ENCODE measurements around the gene TBC1D9.

DNA sequence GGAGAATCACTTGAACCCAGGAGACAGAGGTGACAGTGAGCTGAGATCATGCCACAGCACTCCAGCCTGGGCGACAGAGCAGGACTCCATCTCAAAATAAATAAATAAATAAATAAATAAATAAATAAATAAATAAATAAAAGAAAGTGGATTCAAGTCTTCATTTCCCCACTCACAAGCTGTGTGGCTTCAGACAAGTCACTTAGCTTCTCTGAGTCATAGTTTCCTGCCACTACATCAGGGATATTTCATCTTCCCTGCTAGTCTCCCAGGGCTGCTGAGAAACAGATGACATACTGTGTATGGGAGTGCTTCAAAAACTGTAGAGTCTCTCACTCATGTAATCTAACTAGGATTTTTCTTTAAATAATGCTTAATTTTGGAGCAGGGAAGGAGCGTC lies 37.2 kb downstream of the TBC1D9 start:
- TF ChIP-seq, protein P1, sequence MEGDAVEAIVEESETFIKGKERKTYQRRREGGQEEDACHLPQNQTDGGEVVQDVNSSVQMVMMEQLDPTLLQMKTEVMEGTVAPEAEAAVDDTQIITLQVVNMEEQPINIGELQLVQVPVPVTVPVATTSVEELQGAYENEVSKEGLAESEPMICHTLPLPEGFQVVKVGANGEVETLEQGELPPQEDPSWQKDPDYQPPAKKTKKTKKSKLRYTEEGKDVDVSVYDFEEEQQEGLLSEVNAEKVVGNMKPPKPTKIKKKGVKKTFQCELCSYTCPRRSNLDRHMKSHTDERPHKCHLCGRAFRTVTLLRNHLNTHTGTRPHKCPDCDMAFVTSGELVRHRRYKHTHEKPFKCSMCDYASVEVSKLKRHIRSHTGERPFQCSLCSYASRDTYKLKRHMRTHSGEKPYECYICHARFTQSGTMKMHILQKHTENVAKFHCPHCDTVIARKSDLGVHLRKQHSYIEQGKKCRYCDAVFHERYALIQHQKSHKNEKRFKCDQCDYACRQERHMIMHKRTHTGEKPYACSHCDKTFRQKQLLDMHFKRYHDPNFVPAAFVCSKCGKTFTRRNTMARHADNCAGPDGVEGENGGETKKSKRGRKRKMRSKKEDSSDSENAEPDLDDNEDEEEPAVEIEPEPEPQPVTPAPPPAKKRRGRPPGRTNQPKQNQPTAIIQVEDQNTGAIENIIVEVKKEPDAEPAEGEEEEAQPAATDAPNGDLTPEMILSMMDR (IDR thresholded peaks at IDR 0.05): no peak
- TF ChIP-seq POLR2A (IDR thresholded peaks at IDR 0.05): no peak
